ENCODE measurements around the gene RDX. TPM values are rescaled to one million over a fixed set of nuclear protein-coding genes. Genes with fewer than 3 reads are reported as not detected.

The RDX gene
- total RNA-seq, 2 experiments from 2014 or later = 33.7 to 35.6 TPM

- H3K4me3 Mint-ChIP-seq = no peak overlapping the region
- H3K9me3 Mint-ChIP-seq = no peaks in the 10 kb centered on the region
- no peaks in the 10 kb centered on the region for H3K36me3 Mint-ChIP-seq
- H3K27me3 Mint-ChIP-seq = no peaks in the 10 kb centered on the region
- H3K4me1 Mint-ChIP-seq = no peaks in the 10 kb centered on the region
- DNase-seq = no peak
- no peak overlapping the region for H3K27ac Mint-ChIP-seq
Observed at GRCh38 chr11:110165039-110165925, 131.1 kb downstream of the RDX start.

GRCh38 chr11:110162216-110162615 is 134.2 kb downstream of the RDX start:
- Mint-ChIP-seq H3K9me3 (no peaks in the 10 kb centered on the region), H3K4me3 (no peak overlapping the region), H3K27me3 (no peaks in the 10 kb centered on the region), H3K36me3 (no peaks in the 10 kb centered on the region), H3K27ac (no peak overlapping the region), H3K4me1 (no peaks in the 10 kb centered on the region)
- no peak for DNase-seq

GRCh38 chr11:110161061-110161460 is 135.4 kb downstream of the RDX start:
- Mint-ChIP-seq H3K4me3 (no peak overlapping the region), H3K4me1 (no peaks in the 10 kb centered on the region), H3K9me3 (no peaks in the 10 kb centered on the region), H3K27me3 (no peaks in the 10 kb centered on the region), H3K36me3 (no peaks in the 10 kb centered on the region), H3K27ac (no peak overlapping the region)
- no peak for DNase-seq

GRCh38 chr11:110160437-110160836 is 136.0 kb downstream of the RDX start:
- Mint-ChIP-seq H3K9me3 (no peaks in the 10 kb centered on the region), H3K4me3 (no peak overlapping the region), H3K27ac (no peak overlapping the region), H3K4me1 (no peaks in the 10 kb centered on the region), H3K36me3 (no peaks in the 10 kb centered on the region), H3K27me3 (no peaks in the 10 kb centered on the region)
- no peak for DNase-seq

- no peak overlapping the region for H3K4me3 Mint-ChIP-seq
- no peak overlapping the region for H3K27ac Mint-ChIP-seq
- H3K4me1 Mint-ChIP-seq = no peaks in the 10 kb centered on the region
- no peaks in the 10 kb centered on the region for H3K9me3 Mint-ChIP-seq
- H3K27me3 Mint-ChIP-seq = no peaks in the 10 kb centered on the region
- no peak for DNase-seq
- no peaks in the 10 kb centered on the region for H3K36me3 Mint-ChIP-seq
Observed at GRCh38 chr11:110160016-110160415, 136.4 kb downstream of the RDX start.

- H3K9me3 Mint-ChIP-seq = no peaks in the 10 kb centered on the region
- no peaks in the 10 kb centered on the region for H3K36me3 Mint-ChIP-seq
- no peak overlapping the region for H3K4me3 Mint-ChIP-seq
Observed at GRCh38 chr11:110159476-110159875, 136.9 kb downstream of the RDX start.

GRCh38 chr11:110158317-110159200 is 137.9 kb downstream of the RDX start:
- H3K27me3 Mint-ChIP-seq = no peaks in the 10 kb centered on the region
- H3K9me3 Mint-ChIP-seq = no peaks in the 10 kb centered on the region
- H3K4me3 Mint-ChIP-seq = no peak overlapping the region
- H3K36me3 Mint-ChIP-seq = no peaks in the 10 kb centered on the region
- no peaks in the 10 kb centered on the region for H3K4me1 Mint-ChIP-seq
- no peak for DNase-seq
- no peak overlapping the region for H3K27ac Mint-ChIP-seq

More at GRCh38 chr11:110159476-110159875, 136.9 kb downstream of the RDX start:
- no peak for DNase-seq
- Mint-ChIP-seq H3K27ac (no peak overlapping the region), H3K4me1 (no peaks in the 10 kb centered on the region), H3K27me3 (no peaks in the 10 kb centered on the region)

GRCh38 chr11:110156503-110156902 is 139.9 kb downstream of the RDX start:
- no peak overlapping the region for H3K27ac Mint-ChIP-seq
- no peaks in the 10 kb centered on the region for H3K4me1 Mint-ChIP-seq
- no peaks in the 10 kb centered on the region for H3K36me3 Mint-ChIP-seq
- H3K27me3 Mint-ChIP-seq = no peaks in the 10 kb centered on the region
- no peak overlapping the region for H3K4me3 Mint-ChIP-seq
- DNase-seq = no peak
- H3K9me3 Mint-ChIP-seq = no peaks in the 10 kb centered on the region

GRCh38 chr11:110153474-110153873 is 142.9 kb downstream of the RDX start:
- H3K36me3 Mint-ChIP-seq = no peaks in the 10 kb centered on the region
- H3K4me1 Mint-ChIP-seq = no peaks in the 10 kb centered on the region
- no peak overlapping the region for H3K4me3 Mint-ChIP-seq
- no peak for DNase-seq
- no peak overlapping the region for H3K27ac Mint-ChIP-seq
- H3K9me3 Mint-ChIP-seq = no peaks in the 10 kb centered on the region
- H3K27me3 Mint-ChIP-seq = no peaks in the 10 kb centered on the region

- no peak for DNase-seq
- no peak overlapping the region for H3K4me3 Mint-ChIP-seq
- H3K27me3 Mint-ChIP-seq = no peaks in the 10 kb centered on the region
- H3K4me1 Mint-ChIP-seq = no peaks in the 10 kb centered on the region
- H3K9me3 Mint-ChIP-seq = no peaks in the 10 kb centered on the region
- H3K36me3 Mint-ChIP-seq = no peaks in the 10 kb centered on the region
- no peak overlapping the region for H3K27ac Mint-ChIP-seq
Observed at GRCh38 chr11:110152199-110152598, 144.2 kb downstream of the RDX start.

GRCh38 chr11:110148775-110149744 is 147.4 kb downstream of the RDX start:
- Mint-ChIP-seq H3K27me3 (peaks cover 10% of the 10 kb centered on the region), H3K4me3 (no peak overlapping the region), H3K27ac (no peak overlapping the region), H3K36me3 (no peaks in the 10 kb centered on the region), H3K4me1 (no peaks in the 10 kb centered on the region), H3K9me3 (no peaks in the 10 kb centered on the region)
- no peak for DNase-seq

- Mint-ChIP-seq H3K4me3 (no peak overlapping the region), H3K9me3 (no peaks in the 10 kb centered on the region), H3K27me3 (peaks cover 10% of the 10 kb centered on the region), H3K36me3 (no peaks in the 10 kb centered on the region), H3K4me1 (no peaks in the 10 kb centered on the region), H3K27ac (no peak overlapping the region)
- no peak for DNase-seq
Observed at GRCh38 chr11:110147962-110148709, 148.3 kb downstream of the RDX start.

- H3K4me1 Mint-ChIP-seq = no peaks in the 10 kb centered on the region
- peaks cover 8% of the 10 kb centered on the region for H3K27me3 Mint-ChIP-seq
Observed at GRCh38 chr11:110141812-110142211, 154.6 kb downstream of the RDX start.

GRCh38 chr11:110134110-110134509 is 162.3 kb downstream of the RDX start:
- H3K4me1 Mint-ChIP-seq = no peaks in the 10 kb centered on the region
- H3K36me3 Mint-ChIP-seq = no peaks in the 10 kb centered on the region
- H3K9me3 Mint-ChIP-seq = no peaks in the 10 kb centered on the region
- no peak for DNase-seq
- peaks cover 4% of the 10 kb centered on the region for H3K27me3 Mint-ChIP-seq
- H3K4me3 Mint-ChIP-seq = no peak overlapping the region
- no peak overlapping the region for H3K27ac Mint-ChIP-seq

More at GRCh38 chr11:110141812-110142211, 154.6 kb downstream of the RDX start:
- DNase-seq = no peak
- no peaks in the 10 kb centered on the region for H3K9me3 Mint-ChIP-seq
- H3K4me3 Mint-ChIP-seq = no peak overlapping the region
- no peak overlapping the region for H3K27ac Mint-ChIP-seq
- no peaks in the 10 kb centered on the region for H3K36me3 Mint-ChIP-seq

All from activated naive CD8-positive, alpha-beta T cell treated with anti-CD3 and anti-CD28 coated beads for 36 hours (primary cell).